Muscle layer of duodenum (tissue), 2 donors: ENCODE measurements around the gene MZT2B.
"Not testable (repeated sequence)": the region's sequence is repeated elsewhere in the genome, so short reads cannot be mapped to it uniquely, and the experiment has no call there.

ENCODE experiments used
- H3K27ac ChIP-seq: one replicate; pipeline ENCODE4 v1.7.0; 2013; ENCODE audit warnings: mild to moderate bottlenecking, low read length
- H3K27me3 ChIP-seq: one replicate; pipeline ENCODE4 v1.7.0; 2013; ENCODE audit warnings: low read depth, mild to moderate bottlenecking, control low read depth, low read length
- H3K36me3 ChIP-seq, 2 donors: one replicate each; pipeline ENCODE4 v1.7.0; 2013; ENCODE audit warnings: low read length in 2 of 2, control low read depth in 1 of 2, mild to moderate bottlenecking in 1 of 2; ENCODE audit not compliant: insufficient read depth in 2 of 2, control insufficient read depth in 1 of 2
- H3K4me1 ChIP-seq, 2 donors: one replicate each; pipeline ENCODE4 v1.7.0; 2013; ENCODE audit warnings: low read length in 2 of 2, mild to moderate bottlenecking in 2 of 2, control low read depth in 1 of 2, moderate library complexity in 1 of 2; ENCODE audit not compliant: insufficient read depth in 2 of 2, control insufficient read depth in 1 of 2
- H3K4me3 ChIP-seq, 2 donors: one replicate each; pipeline ENCODE4 v1.7.0; 2013; ENCODE audit warnings: low read length in 2 of 2, low read depth in 1 of 2, mild to moderate bottlenecking in 1 of 2
- H3K9me3 ChIP-seq, 2 donors: one replicate each; pipeline ENCODE4 v1.7.0; 2013; ENCODE audit warnings: low read length in 2 of 2, control low read depth in 1 of 2, mild to moderate bottlenecking in 1 of 2; ENCODE audit not compliant: control insufficient read depth in 1 of 2
- donor health status: healthy.

Gene MZT2B

DNA sequence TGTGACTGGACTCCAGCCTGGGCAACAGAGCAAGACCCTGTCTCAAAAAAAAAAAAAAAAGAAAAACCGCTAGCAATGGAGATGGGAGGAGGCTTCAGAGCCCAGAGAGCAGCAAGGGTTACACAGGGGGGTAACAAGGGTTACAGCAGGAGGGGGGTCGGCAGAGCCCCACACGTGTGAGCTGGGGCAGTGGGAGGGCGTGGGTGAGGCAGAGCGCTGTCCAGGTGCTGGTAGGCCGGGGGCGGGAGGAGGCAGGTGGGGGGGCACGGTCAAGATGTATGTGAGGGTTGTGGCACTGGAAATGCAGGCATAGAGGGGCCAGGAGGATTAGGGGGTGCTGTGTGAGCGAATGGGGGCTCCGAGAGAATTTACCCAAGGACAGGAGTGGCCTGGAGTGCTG, 3.4 kb downstream of the MZT2B start:
- Histone ChIP-seq H3K36me3 (peaks cover 0 to 5% of the 10 kb centered on the region in 2 donors), H3K4me1 (peaks cover 0 to 20% of the 10 kb centered on the region in 2 donors), H3K27ac (no peak overlapping the region), H3K4me3 (no peak overlapping the region), H3K27me3 (no peaks in the 10 kb centered on the region), H3K9me3 (no peaks in the 10 kb centered on the region)

GRCh38 chr2:130185896-130186295, 3.8 kb downstream of the MZT2B start:
- Histone ChIP-seq H3K27me3 (no peaks in the 10 kb centered on the region), H3K27ac (no peak overlapping the region), H3K9me3 (no peaks in the 10 kb centered on the region), H3K4me3 (no peak overlapping the region), H3K36me3 (peaks cover 0 to 10% of the 10 kb centered on the region in 2 donors), H3K4me1 (peaks cover 0 to 15% of the 10 kb centered on the region in 2 donors)

GRCh38 chr2:130186391-130186790, 4.3 kb downstream of the MZT2B start:
- no peaks in the 10 kb centered on the region for H3K27me3 ChIP-seq
- no peaks in the 10 kb centered on the region for H3K9me3 ChIP-seq
- peaks cover 0 to 15% of the 10 kb centered on the region in 2 donors for H3K36me3 ChIP-seq
- H3K4me3 ChIP-seq: no peak overlapping the region
- H3K4me1 ChIP-seq: peaks cover 0 to 14% of the 10 kb centered on the region in 2 donors
- H3K27ac ChIP-seq: no peak overlapping the region

DNA sequence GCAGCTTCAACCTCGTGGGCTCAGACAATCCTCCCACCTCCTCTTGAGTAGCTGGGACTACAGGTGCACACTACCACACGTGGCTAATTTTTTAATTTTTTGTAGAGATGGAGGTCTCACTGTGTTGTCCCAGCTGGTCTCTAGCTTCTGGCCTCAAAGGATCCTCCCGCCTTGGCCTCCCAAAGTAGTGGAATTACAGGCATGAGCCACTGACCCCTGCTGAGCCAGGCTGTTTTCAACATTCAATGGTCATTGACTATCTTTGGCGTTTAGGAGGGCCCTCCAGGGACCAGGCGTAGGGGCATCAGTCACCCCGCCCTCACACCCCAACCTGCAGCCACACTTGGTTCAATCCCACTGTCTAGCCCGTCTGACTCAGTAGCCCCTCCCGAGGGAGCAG, 5.2 kb downstream of the MZT2B start:
- Histone ChIP-seq H3K9me3 (no peaks in the 10 kb centered on the region), H3K4me1 (peaks cover 0 to 14% of the 10 kb centered on the region in 2 donors), H3K36me3 (peaks cover 0 to 17% of the 10 kb centered on the region in 2 donors), H3K4me3 (no peak overlapping the region), H3K27me3 (no peaks in the 10 kb centered on the region), H3K27ac (no peak overlapping the region)

DNA sequence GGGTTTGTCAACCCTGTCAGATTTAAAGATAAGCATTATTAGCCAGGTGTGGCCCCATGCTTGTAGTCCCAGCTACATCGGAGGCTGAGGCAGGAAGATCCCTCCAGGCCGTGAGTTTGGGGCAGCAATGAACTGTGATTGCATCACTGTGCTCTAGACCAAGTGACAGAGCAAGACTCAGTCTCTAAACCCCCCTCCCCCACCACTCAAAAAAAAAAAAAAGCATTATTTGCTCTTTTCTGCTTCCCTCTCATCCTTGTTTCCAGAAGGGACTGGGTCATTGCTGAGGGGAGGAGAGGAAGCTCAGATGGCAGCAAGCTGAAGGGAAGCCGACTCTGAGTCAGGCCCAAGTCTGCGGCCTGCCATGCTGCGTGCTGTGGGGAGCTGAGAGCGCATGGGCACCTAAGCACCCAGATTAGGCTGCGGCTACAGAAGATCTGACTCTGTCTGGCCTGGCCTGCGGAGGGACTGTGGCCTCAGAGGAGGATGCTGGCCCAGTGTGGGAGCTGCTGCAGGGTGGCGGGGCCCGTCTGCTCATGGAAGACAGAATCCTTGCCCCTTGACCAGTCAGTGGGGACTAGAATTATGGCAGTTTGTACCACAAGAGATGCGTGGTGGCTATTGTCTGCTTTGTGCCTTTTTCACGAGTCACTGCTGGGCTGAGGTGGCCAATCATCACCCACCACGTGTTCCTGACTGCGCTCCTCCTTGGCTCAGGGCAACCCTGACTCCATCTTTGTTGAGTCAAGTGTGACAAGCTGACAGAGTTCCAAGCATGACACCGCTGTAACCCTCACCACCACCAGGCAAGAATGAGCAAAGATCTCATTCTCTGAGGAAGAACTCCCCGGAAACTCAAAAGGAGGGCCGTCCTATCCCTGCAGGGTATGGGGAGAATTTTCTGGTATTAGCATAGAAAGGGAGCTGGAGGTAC, 6.1 kb downstream of the MZT2B start:
- not testable (repeated sequence) for H3K27me3 ChIP-seq, H3K4me3 ChIP-seq, H3K27ac ChIP-seq, H3K9me3 ChIP-seq
- Histone ChIP-seq H3K4me1 (peaks cover 0 to 11% of the 10 kb centered on the region in 2 donors), H3K36me3 (peaks cover 0 to 17% of the 10 kb centered on the region in 2 donors)

GRCh38 chr2:130188958-130189357, 6.9 kb downstream of the MZT2B start:
- H3K27me3 ChIP-seq, H3K27ac ChIP-seq, H3K4me3 ChIP-seq, H3K4me1 ChIP-seq, H3K9me3 ChIP-seq: not testable (repeated sequence)
- H3K36me3 ChIP-seq: peaks cover 0 to 17% of the 10 kb centered on the region in 2 donors

GRCh38 chr2:130190237-130190636, 8.2 kb downstream of the MZT2B start:
- H3K4me3 ChIP-seq: no peak overlapping the region
- no peaks in the 10 kb centered on the region for H3K4me1 ChIP-seq
- H3K9me3 ChIP-seq: no peaks in the 10 kb centered on the region
- no peak overlapping the region for H3K27ac ChIP-seq
- H3K27me3 ChIP-seq: no peaks in the 10 kb centered on the region
- peaks cover 0 to 17% of the 10 kb centered on the region in 2 donors for H3K36me3 ChIP-seq

- H3K27ac ChIP-seq, H3K4me3 ChIP-seq, H3K9me3 ChIP-seq, H3K27me3 ChIP-seq, H3K4me1 ChIP-seq: not testable (repeated sequence)
- H3K36me3 ChIP-seq: peaks cover 0 to 17% of the 10 kb centered on the region in 2 donors
Observed at GRCh38 chr2:130191319-130191718, 9.3 kb downstream of the MZT2B start.

- not testable (repeated sequence) for H3K4me1 ChIP-seq, H3K27ac ChIP-seq, H3K27me3 ChIP-seq, H3K9me3 ChIP-seq, H3K4me3 ChIP-seq
- H3K36me3 ChIP-seq: peaks cover 0 to 17% of the 10 kb centered on the region in 2 donors
Observed at GRCh38 chr2:130192451-130192850, 10.4 kb downstream of the MZT2B start.

DNA sequence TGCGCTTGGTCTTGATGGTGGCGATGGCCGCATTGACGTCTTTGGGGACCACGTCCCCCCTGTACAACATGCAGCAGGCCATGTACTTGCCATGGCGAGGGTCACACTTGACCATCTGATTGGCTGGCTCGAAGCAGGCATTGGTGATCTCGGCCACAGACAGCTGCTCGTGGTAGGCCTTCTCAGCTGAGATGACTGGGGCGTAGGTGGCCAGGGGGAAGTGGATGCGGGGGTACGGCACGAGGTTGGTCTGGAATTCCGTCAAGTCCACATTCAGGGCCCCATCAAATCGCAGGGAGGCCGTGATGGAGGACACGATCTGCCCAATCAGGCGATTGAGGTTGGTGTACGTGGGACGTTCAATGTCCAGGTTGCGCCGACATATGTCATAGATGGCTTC, 11.8 kb downstream of the MZT2B start:
- H3K27me3 ChIP-seq, H3K9me3 ChIP-seq, H3K4me1 ChIP-seq, H3K4me3 ChIP-seq, H3K27ac ChIP-seq: not testable (repeated sequence)
- H3K36me3 ChIP-seq: peaks cover 0 to 17% of the 10 kb centered on the region in 2 donors

- not testable (repeated sequence) for H3K4me3 ChIP-seq, H3K4me1 ChIP-seq, H3K27ac ChIP-seq, H3K9me3 ChIP-seq, H3K27me3 ChIP-seq
- peaks cover 0 to 14% of the 10 kb centered on the region in 2 donors for H3K36me3 ChIP-seq
Observed at GRCh38 chr2:130195089-130195635, 13.1 kb downstream of the MZT2B start.
